GM21447 (cell line): ENCODE data around the gene MRPL42.
"Not testable (repeated sequence)": the region's sequence is repeated elsewhere in the genome, so short reads cannot be mapped to it uniquely, and the experiment has no call there.

ENCODE experiments used
- ATAC-seq: cut with Tn5 transposase; IDR thresholded peaks from one replicate; pipeline ENCODE4 v1.9.1; 2021; ENCODE audit not compliant: unreplicated experiment

Gene MRPL42

DNA sequence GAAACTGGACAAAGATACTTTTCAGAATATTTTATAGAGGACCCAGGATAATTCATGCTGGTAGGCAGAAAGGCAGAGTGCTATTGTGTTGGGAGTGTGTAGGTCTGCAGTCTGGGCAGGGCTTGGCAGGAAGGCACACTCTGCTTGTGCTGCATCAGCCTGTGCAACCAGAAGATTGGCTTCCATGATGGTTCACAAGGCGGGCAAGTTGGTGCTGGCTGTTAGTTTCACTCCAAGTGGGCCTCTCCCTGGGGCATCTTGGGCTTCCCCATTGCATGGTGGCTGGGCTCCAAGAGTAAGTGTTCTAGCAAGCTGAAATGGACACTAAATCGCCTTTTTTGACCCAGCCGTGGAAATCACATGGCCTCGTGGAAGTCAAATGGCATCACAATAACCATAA lies 23.7 kb upstream of the MRPL42 start:
- ATAC-seq: no peak

DNA sequence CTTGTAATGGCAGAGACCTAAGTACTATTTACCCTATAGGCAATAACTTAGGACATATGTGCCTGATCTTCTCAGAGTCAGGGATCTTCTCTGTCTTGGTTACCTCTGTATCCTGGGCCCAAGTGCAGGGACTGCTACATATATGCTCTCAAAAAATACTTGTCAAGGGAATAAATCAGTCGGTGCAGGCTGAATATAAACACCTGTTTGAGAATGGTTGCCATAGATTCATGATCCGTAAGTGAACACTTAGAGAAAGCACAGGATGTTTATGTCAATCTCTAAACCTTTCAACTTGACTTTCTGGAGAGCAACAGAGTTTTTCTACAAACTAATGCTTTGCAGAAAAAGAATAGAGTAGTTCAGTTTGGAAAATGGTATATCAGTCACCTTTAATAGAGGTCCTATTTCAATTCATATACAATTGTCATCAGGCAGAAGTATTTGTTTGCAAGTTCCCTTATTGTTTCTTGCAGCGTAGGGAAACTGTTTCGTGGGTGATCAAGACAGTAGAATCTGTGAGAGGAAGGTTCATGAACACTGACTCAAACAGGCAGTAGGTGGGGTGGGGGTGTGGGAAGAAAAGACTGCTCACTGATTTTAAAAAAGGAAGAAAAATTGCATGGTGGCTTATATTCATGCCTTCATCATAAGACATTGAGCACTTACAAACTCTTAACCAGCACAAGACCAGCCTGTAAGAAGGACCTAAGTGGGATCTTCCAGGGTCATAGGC lies 19.6 kb upstream of the MRPL42 start:
- ATAC-seq: no peak

DNA sequence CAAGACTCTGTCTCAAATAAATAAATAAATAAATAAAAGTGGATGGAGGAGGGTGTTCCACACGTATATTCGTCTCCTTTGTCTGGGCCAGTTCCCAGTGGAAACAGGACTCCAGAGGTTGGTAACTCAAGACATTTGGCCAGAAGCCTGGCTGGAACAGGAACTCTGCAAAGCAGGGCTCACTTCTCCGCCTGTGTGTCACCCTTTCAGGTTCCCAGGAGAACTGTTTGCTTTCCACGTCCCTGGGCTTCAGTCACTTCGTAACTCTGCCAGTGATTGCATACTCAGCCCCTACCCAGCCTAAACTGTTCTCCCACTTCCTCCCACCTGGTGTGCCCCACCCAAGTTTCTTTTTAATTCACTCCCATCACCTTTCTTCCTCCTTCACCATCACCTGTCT lies 18.5 kb upstream of the MRPL42 start:
- no peak for ATAC-seq

DNA sequence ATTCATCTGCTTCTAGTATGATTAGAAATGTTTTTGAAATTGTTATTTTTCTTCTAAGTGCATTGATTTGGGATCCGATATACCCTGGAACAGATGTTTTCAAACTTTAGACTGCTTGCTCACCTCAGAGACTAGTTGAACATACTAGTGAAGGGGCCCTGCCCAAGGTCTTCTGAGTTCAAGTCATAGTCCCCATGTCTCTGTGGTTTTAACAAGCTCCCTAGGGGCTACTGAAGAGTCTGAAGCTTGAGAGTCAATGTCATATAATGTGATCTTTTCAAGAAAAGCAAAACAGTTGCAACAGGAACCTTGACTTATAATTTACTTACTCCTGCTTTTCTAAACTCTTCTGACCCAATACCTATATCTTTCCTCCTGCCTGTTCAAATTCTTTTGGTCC lies 18.0 kb upstream of the MRPL42 start:
- ATAC-seq: peak; percentile 92

DNA sequence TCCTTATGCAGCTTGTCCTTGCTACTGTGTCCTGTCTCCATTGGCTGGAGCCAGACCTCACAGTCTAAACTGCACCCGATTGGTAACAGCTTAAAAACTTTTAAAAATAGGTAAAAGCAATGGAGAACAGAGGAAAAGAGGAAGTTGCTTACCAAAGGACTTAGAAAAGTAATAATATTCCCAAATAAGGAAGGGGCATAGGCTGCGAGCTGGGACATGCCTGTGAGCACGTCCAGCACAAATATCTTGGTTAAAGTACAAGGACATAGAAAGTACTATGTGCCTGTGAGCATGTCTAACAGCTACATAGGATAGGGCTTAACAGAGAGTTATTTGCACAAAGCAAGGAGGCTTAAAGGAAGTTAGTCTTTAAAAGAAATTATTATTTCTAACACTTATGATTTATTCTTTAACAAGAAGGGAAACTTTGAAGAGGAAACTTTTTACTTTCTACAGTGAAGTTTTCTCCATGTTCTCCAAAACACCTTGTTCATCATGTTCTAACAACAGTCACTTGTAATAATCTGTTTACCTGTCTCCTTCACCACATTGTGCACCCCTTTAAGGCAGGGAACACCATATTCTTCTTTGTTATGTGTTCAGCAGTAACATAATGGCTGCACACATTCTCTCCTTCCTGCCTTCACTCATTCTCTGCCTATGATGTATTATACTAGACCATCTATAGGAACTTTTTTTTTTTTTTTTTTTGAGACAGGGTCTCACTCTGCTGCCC lies 15.7 kb upstream of the MRPL42 start:
- no peak for ATAC-seq

DNA sequence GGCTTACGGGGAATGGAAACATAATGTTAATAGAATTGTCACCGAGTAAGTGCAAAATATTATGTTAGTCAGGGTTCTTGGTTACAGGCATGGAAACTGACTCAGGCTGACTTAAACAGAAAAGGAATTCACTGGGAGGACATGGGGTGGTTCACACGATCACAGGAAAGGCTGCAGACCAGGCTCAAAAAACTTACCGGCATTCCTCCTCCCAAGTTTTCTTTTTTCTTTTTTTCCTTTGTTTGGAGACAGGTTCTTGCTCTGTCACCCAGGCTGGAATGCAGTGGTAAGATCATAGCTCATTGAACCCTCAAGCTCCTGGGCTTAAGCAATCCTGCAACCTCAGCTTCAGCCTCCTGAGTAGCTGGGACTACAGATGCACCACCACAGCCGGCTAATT lies 13.7 kb upstream of the MRPL42 start:
- no peak for ATAC-seq

DNA sequence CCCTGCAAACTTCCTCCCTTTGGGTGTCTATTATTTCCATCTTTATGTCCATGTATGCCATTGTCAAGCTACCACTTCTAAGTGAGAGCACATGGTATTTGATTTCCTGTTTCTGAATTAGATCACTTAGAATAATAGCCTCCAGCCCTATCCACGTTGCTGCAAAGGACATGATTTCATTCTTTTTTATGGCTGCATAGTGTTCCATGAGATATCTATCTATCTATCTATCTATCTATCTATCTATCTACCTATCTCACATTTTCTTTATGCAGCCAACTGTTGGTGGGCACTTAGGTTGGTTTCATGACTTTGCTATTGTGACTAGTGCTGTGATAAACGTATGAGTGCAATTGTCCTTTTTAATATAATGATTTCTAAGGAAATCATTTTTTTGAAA lies 11.2 kb upstream of the MRPL42 start:
- no peak for ATAC-seq

DNA sequence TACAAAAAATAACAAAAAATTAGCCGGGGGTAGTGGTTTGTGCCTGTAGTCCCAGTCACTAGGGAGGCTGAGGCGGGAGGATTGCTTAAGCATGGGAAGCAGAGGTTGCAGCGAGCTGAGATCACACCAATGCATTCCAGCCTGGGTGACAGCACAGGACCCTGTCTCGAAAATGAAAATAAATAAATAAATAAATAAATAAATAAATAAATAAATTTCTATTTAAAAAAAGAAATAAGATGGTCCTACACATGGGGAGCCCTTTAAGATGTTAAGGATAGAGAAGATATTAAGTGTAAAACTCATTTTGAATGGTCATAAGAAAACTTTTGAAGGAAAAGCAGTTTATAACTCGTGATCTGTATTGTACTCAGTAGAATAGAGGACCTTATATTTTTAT lies 8.2 kb upstream of the MRPL42 start:
- ATAC-seq: no peak

DNA sequence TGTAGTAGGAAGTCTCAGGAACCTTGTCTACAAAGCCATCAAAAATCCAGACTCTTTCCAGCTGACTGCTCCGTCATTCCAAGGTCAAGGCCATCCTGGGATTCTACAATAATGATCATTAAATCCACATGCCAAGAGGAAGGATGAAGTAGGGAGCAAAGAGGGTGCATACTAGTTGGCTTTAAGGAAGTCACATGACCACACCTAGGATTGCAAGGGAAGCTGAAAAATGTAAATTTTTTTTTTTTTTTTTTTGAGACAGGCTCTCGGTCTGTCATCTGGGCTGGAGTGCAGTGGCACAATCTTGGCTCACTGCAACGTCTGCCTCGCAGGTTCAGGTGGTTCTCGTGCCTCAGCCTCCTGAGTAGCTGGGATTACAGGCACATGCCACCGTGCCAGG lies 7.3 kb upstream of the MRPL42 start:
- no peak for ATAC-seq

DNA sequence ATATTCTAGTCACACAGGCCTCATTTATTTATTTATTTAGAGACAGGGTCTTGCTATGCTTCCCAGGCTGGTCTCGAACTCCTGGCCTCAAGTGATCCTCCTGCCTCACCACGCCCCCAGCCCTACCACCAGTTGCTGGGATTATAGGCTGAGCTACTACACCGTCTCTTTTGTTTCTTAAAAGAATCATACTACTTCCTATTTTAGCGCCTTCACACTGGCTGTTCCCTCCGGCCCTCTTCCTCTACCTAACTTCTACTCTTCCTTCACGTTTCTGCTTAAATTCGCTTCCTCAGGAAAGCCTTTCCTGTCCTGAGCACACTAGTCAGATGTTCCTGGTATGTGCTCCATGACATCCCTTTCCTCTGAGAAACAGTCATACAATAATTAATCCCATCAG lies 6.4 kb upstream of the MRPL42 start:
- ATAC-seq: no peak

DNA sequence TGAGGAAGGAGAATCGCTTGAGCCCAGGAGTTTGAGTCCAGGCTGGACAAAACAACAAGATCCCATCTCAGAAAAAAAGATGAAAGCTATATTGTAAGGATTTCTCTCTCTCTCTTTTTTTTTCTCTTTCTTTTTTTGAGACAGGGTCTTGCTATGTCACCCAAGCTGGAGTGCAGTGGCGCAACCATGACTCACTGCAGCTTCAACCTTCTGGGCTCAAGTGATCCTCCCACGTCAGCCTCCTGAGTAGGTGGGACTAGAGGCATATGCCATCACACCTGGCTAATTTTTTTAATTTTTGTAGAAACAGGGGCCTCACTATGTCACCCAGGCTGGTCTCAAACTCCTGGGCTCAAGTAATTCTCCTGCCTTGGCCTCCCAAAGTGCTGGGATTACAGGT lies 5.8 kb upstream of the MRPL42 start:
- no peak for ATAC-seq

DNA sequence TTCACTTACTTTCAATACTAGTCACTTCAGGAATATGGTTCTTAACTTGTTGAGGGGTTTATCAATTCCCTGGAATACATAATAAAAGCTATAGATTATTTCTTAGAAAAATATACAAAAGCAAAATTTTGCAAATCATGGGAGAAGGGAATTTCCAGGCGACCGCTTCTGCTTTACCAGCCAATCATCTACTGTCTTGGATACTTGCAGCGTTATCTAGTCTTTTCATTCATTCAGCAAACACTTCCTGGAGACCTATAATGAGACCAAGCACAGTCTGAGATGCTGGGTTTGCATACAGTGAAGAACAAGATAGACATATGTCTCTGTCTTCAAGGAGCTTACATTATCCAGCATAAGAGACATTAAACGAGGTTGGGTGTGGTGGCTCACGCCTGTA lies 1.5 kb upstream of the MRPL42 start:
- no peak for ATAC-seq

DNA sequence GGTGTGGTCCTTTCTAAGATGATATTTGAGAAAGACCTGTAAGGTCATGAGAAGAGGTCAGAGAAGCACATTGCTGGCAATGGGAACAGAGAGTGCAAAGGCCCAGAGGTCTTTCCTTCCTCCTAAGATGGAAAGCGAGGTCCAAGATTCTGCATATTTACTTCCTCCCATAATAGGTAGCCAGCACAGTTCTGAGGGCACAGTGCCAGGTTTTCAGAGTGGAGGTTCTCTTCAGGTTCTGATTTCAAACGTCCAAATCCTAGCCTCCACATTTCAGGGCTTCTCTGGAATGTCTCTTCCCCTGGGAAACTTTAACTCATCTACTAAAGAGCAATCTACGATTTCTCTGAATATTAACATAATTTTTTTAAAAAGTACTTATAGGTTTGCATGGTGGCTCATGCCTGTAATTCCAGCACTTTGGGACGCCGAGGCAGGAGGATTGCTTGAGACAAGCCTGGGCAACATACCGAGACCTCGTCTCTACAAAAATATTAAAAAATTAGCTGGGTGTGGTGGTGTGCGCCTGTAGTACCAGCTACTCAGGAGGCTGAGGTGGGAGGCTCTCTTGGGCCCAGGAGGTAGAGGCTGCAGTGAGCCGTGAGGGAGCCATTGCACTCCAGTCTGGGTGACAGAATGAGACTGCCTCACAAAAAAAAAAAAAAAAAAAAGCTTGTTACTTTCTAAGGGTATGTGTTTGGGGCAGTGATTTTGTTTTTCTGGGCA lies 526 bp upstream of the MRPL42 start:
- ATAC-seq: no peak

DNA sequence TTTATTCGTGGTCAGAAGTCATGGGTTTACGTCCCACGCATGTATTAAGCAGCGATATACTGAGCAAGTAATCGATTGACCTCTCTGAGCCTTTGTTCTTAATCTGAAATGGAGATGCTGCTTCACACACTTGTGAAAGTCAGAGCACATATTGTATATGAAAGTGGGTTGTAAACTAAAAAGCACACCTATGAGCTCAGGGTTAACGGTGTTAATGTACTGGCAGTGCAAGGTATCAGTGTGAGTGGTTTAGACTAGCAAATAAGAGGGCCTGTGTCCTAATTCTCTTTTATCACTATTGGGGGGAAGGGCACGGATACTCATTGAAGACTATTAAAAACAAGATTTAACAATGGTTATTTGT lies 676 bp downstream of the MRPL42 start:
- peak; percentile 14 for ATAC-seq

DNA sequence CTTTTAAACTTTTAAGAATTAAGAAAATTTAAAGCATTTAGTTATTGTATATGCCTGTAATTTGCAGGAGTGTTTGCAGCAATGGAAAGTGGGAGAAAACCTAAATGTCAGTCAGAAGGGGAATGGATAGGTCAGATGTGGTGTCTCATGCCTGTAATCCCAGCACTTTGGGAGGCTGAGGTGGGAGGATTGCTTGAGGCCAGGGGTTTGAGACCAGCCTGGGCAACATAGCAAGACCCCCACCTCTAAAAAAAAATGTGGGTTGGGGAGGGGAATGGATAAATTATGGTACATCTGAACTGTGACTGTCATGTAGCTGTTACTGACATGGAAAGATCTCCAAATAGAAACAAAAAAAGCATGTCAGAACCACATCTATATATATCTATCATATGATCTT lies 2.1 kb downstream of the MRPL42 start:
- no peak for ATAC-seq

DNA sequence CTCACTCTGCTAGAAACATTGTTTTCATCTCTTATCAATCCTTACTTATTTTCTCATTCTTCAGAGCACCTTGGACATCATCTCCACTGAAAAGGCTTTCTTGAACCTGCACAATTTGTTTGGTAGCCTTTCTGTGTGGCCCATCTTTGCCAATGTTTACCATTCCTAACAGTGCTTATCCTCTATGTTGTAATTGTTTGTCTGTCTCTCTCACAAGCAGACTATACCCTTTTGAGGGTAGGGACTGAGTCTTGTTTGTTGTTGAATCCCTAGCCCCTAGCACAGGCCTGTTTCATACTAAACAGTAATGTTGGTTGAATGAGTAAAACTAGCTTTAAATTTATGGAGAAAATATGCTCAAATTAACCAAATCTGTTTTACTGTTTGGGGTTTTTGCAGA lies 9.2 kb downstream of the MRPL42 start:
- ATAC-seq: no peak

DNA sequence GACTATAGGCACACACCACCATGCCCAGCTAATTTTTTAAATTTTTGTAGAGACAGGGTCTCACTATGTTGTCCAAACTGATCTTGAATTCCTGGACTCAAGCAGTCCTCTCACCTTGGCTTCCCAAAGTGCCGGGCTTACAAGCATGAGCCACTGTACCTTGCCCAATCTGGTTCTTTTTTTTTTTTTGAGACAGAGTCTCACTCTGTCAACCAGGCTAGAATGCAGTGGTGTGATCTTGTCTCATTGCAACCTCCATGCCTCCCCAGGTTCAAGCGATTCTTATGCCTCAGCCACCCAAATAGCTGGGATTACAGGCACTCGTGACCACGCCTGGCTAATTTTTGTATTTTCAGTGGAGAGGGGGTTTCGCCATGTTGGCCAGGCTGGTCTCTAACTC lies 15.4 kb downstream of the MRPL42 start:
- ATAC-seq: no peak

DNA sequence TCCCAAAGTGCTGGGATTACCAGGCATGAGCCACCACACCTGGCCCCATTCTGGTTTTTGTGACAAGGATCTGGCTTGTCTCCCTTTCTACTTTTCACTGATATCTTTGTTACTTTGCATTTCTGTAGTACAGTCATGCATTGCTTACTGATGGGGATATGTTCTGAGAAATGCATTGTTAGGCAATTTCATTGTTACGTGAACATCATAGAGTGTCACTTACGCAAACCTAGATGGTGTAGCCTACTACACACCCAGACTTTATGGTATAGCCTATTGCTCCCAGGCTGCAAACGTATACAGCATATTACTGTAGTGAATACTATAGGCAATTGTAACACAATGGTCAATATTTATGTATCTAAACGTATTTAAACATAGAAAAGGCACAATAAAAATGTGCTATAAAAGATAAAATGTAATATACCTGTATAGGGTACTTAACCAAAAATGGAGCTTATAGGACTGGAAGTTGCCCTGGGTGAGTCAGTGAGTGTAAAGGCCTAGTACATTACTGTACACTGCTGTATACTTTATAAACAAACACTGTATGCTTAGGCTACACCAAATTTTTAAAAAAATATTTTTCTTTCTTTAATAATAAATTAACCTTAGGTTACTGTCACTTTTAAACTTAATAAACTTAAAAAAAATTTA lies 16.0 kb downstream of the MRPL42 start:
- no peak for ATAC-seq

DNA sequence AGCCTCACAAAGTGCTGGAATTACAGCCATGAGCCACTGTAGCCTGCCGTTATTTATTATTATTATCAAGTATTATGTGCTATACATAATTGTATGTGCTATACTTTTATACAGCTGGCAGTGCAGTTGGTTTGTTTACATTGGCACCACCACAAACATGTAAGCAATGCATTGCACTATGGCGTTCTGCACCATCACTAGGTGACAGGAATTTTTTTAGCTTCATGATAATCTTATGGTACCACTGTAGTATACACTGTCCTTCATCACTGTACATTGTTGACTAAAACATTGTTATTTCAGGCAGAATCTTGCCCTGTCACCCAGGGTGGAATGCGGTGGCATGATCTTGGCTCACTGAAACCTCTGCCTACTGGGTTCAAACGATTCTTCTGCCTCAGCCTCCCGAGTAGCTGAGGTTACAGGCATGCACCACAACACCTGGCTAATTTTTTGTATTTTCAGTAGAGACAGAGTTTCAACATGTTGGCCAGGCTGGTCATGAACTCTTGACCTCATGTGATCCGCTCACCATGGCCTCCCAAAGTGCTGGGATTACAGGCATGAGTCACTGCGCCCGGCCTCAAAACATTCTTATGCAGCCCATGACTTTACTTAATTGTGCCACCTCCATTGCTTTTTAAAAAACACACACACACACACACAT lies 17.1 kb downstream of the MRPL42 start:
- no peak for ATAC-seq

DNA sequence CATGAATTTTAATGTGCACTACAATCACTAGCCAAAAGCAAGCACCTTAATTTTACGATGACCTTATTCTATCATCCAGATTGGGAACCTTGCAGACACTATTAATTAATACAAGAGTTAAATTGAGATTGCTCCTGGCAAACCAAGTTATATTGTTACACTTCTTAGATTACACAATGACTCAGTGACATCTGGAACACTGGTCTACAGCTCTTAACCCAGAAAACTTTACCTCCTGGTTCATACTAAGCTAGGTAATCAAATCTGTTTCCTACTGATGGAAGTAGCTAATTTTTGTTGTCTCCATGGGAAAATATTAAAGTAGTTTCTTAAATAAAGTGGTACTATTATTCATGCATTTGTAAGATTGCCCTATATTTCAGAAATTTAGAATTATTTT lies 25.5 kb downstream of the MRPL42 start:
- ATAC-seq: not testable (repeated sequence)

DNA sequence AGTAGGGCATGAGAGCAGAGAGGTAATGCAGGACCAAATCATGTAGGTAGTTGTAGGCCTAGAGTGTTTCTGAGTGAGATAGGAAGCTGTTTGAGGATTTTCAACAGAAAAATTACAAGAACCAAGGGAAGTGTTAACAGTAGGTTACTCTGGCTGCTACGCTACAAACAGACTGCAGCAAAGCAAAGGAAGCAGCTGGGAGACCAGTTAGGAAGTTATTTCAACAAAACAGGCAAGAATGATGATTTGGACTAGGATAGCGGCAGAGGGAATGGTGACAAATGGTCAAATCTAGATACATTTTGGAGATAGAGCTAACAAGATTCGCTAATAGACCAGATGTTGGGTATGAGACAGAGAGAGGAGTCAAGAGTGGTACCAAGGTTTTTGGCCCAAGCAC lies 26.8 kb downstream of the MRPL42 start:
- ATAC-seq: no peak
